Esophagus muscularis mucosa (tissue), 4 donors: ENCODE results near the gene POLR3B. TPM values are rescaled to one million over a fixed set of nuclear protein-coding genes. Genes with fewer than 3 reads are reported as not detected.

ENCODE experiments used
- DNase-seq: peaks from one replicate; pipeline ENCODE4 v3.0.0-alpha.2; 2017; ENCODE audit errors: extremely low spot score
- H3K27ac ChIP-seq, 4 donors: fragments of 200-600 bp; sonication (generic); replicated peaks in 1 of 4; 1 replicate in 3 of 4; 2 replicates in 1 of 4; pipeline ENCODE4 v1.5.1; 2016 to 2019; ENCODE audit warnings: mild to moderate bottlenecking in 1 of 4
- H3K27me3 ChIP-seq, 4 donors: fragments of 200-600 bp; sonication (generic); one replicate each; pipeline versions ENCODE4 v1.5.1 to v1.6.0; 2016 to 2019
- H3K36me3 ChIP-seq, 4 donors: fragments of 200-600 bp; sonication (generic); one replicate each; pipeline ENCODE4 v1.5.1; 2016 to 2019
- H3K4me1 ChIP-seq, 4 donors: fragments of 200-600 bp; sonication (generic); one replicate each; pipeline ENCODE4 v1.5.1; 2016 to 2019
- H3K4me3 ChIP-seq, 4 donors: fragments of 200-600 bp; sonication (generic); 1 replicate in 2 of 4; 2 replicates in 2 of 4; pipeline ENCODE4 v1.5.1; 2016 to 2019; ENCODE audit warnings: mild to moderate bottlenecking in 4 of 4, moderate library complexity in 1 of 4
- H3K9me3 ChIP-seq, 4 donors: fragments of 200-600 bp; sonication (generic); 1 replicate in 3 of 4; 2 replicates in 1 of 4; pipeline ENCODE4 v1.5.1; 2016 to 2019
- EP300 ChIP-seq: sonication (generic); formaldehyde crosslinking; IDR thresholded peaks from one replicate; pipeline ENCODE4 v1.6.1; 2017; ENCODE audit warnings: antibody characterized with exemption
- POLR2A ChIP-seq: fragments of 450-650 bp; IDR thresholded peaks from one replicate; pipeline ENCODE4 v1.6.1; 2017; ENCODE audit warnings: antibody characterized with exemption, moderate library complexity, mild to moderate bottlenecking, low read depth
- POLR2AphosphoS5 ChIP-seq, 2 donors: sonication (generic); formaldehyde crosslinking; IDR thresholded peaks; one replicate each; pipeline ENCODE4 v1.6.1; 2017; ENCODE audit warnings: antibody characterized with exemption in 2 of 2
- WGBS: methylation state at CpG from one replicate; pipeline ENCODE4 v1.1.5; 2018; 5-methylcytosine and 5-hydroxymethylcytosine counted together
- intact Hi-C: fragments of 100-400 bp; cut with DNase I; formaldehyde crosslinking; loops from one replicate; pipeline ENCODE4 v1.15.1; 2023
- total RNA-seq, 4 donors: library from RNA; depleted of rRNA; stranded (reverse); fragments of >200 nt; gene quantifications; one replicate each; pipeline versions ENCODE4 v1.1.0 to v1.2.1, GENCODE V29; 2016
- TF ChIP-seq, protein P1 (sequence below), 3 experiments: fragments of 200-600 bp in 2 of 3; fragments of 450-650 bp in 1 of 3; sonication (generic) in 2 of 3; IDR thresholded peaks; one replicate each; pipeline ENCODE4 v1.5.1; 2017 to 2019; ENCODE audit warnings: antibody characterized with exemption in 3 of 3, mild to moderate bottlenecking in 2 of 3, moderate library complexity in 1 of 3

The POLR3B gene
- total RNA-seq, 4 donors from 2014 or later, result 4.2 to 6.1 (median 5.3) TPM

DNA sequence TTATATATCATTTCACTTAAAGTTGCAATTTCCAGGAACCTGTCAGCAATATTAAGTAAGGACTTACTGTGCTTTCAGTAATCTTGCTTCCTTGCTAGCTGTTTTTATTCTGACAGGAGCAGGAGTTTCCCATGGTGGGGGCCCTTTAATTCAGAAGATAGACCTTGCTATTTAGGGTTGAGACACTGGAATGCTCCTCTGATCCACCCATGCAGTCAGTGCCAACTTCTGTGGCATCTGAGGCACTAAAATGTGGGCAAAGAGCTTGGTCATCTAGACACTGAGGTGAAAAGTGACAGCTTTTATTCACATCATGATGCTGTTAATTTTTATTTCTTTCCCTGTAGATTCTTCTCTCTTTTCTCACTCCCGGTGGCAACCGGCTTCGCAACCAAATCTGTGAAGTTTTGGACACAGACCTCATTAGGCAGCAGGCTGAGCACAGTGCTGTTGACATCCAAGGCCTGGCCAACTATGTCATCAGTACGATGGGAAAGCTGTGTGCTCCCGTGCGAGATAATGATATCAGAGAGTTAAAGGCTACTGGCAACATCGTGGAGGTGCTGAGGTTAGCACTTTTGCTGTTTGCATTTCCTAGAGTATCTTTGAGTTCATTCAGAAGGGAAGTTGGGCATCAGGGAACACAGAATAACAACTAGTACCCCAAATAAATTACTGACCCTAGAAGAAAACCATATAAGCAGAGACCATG, 36.3 kb upstream of the POLR3B start:
- no peaks in the 10 kb centered on the region for H3K9me3 ChIP-seq
- H3K27ac ChIP-seq, result no peak overlapping the region
- WGBS, result 81% methylated on average over 7 of the region's 7 CpGs
- peaks cover 47 to 99% (median 90%) of the 10 kb centered on the region in 4 donors for H3K36me3 ChIP-seq
- intact Hi-C loops, result no loop called here
- no peaks in the 10 kb centered on the region for H3K27me3 ChIP-seq
- no peak for DNase-seq
- no peak overlapping the region for H3K4me3 ChIP-seq
- peaks cover 0 to 16% (median 2%) of the 10 kb centered on the region in 4 donors for H3K4me1 ChIP-seq
- TF ChIP-seq POLR2AphosphoS5 (IDR thresholded peaks at IDR 0.05) (no peak), POLR2A (no peak), EP300 (no peak)
- TF ChIP-seq, protein P1, sequence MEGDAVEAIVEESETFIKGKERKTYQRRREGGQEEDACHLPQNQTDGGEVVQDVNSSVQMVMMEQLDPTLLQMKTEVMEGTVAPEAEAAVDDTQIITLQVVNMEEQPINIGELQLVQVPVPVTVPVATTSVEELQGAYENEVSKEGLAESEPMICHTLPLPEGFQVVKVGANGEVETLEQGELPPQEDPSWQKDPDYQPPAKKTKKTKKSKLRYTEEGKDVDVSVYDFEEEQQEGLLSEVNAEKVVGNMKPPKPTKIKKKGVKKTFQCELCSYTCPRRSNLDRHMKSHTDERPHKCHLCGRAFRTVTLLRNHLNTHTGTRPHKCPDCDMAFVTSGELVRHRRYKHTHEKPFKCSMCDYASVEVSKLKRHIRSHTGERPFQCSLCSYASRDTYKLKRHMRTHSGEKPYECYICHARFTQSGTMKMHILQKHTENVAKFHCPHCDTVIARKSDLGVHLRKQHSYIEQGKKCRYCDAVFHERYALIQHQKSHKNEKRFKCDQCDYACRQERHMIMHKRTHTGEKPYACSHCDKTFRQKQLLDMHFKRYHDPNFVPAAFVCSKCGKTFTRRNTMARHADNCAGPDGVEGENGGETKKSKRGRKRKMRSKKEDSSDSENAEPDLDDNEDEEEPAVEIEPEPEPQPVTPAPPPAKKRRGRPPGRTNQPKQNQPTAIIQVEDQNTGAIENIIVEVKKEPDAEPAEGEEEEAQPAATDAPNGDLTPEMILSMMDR (IDR thresholded peaks at IDR 0.05), result no peak

DNA sequence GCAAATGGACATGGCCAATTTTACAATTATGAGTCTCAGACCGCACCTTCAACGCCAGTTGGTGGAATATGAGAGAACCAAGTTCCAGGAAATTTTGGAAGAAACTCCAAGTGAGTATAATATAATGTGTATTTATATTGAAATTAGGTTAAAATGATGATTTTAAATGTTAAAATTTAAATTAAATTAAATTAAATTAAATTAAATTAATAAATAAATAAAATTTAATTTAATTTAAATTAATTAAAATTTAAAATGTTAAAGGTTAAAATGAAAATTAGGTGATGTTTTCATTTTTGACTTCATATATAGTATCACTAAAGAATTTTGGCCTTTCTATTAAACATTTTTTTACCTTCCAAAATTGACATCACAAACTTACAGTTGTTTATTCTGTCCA, 34.0 kb upstream of the POLR3B start:
- no peak for TF ChIP-seq POLR2A
- TF ChIP-seq, protein P1 (IDR thresholded peaks at IDR 0.05), result no peak
- no peak for TF ChIP-seq EP300
- no peak for TF ChIP-seq POLR2AphosphoS5 (IDR thresholded peaks at IDR 0.05)
- H3K36me3 ChIP-seq, result peaks cover 57 to 100% (median 89%) of the 10 kb centered on the region in 4 donors
- H3K4me1 ChIP-seq, result peaks cover 0 to 5% (median 0%) of the 10 kb centered on the region in 4 donors

DNA sequence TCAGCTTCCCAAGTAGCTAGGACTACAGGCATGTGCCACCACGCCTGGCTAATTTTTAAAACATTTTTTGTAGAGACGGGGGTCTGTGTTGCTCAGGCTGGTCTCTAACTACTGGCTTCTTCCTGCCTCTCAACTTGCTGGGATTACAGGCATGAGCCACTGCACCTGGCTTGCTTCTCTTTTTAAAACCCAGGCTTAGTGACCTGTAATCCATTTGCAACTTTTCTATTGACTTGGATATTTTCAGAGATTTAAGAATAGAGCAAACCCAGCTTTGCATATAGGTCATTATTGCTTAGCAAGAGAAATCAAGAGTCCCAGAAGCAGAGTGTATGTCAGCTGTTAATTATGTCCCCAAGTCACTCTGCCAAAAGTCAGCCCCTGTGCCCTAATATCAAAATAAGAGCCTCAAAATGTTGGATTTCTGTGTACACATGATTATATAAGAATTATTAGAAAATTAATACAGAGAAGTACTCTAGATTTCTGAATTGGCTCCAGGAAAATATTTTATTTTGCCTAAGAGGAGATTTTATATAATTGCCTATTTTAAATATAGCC, 30.2 kb upstream of the POLR3B start:
- no peak for DNase-seq
- H3K36me3 ChIP-seq, result peaks cover 41 to 97% (median 80%) of the 10 kb centered on the region in 4 donors
- H3K9me3 ChIP-seq, result no peaks in the 10 kb centered on the region
- peaks cover 0 to 4% (median 0%) of the 10 kb centered on the region in 4 donors for H3K4me1 ChIP-seq
- intact Hi-C loops, result no loop called here
- H3K4me3 ChIP-seq, result no peak overlapping the region
- no peak for TF ChIP-seq EP300
- TF ChIP-seq, protein P1 (IDR thresholded peaks at IDR 0.05), result no peak
- no peak for TF ChIP-seq POLR2AphosphoS5 (IDR thresholded peaks at IDR 0.05)
- no peak for TF ChIP-seq POLR2A
- H3K27ac ChIP-seq, result no peak overlapping the region
- 71% methylated on average over 2 of the region's 2 CpGs for WGBS
- H3K27me3 ChIP-seq, result no peaks in the 10 kb centered on the region

More for the DNA sequence above, 34.0 kb upstream of the POLR3B start:
- H3K4me3 ChIP-seq, result no peak overlapping the region
- intact Hi-C loops, result no loop called here
- no peak for DNase-seq
- H3K27ac ChIP-seq, result no peak overlapping the region
- H3K9me3 ChIP-seq, result no peaks in the 10 kb centered on the region
- WGBS, result 96% methylated on average over 2 of the region's 2 CpGs
- no peaks in the 10 kb centered on the region for H3K27me3 ChIP-seq

DNA sequence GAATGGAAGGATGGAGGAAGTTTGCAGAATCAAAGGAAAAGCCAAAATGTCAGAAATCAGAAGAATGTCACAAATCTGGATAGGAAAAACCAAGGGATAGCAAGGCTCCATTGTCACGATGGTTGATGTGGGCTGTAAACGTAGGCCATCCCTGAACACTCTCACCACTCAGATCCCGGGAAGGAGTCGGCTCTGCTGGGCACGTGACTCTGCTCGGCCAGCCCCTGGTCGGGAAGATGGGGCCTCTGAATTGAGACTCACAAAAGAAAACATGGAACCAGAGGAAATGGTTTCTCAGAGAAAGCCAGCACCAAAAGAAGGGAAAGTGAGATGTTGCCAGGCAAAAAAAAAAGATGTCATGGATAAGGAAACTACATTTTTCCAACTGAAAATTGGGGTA, 28.8 kb upstream of the POLR3B start:
- H3K36me3 ChIP-seq, result peaks cover 33 to 96% (median 72%) of the 10 kb centered on the region in 4 donors
- intact Hi-C loops, result no loop called here

More for the DNA sequence above, 28.8 kb upstream of the POLR3B start:
- peaks cover 0 to 4% (median 0%) of the 10 kb centered on the region in 4 donors for H3K4me1 ChIP-seq
- H3K27me3 ChIP-seq, result no peaks in the 10 kb centered on the region
- H3K27ac ChIP-seq, result no peak overlapping the region
- WGBS, result 96% methylated on average over 7 of the region's 7 CpGs
- TF ChIP-seq EP300 (no peak), POLR2AphosphoS5 (IDR thresholded peaks at IDR 0.05) (no peak), POLR2A (no peak)
- TF ChIP-seq, protein P1 (IDR thresholded peaks at IDR 0.05), result no peak
- no peak for DNase-seq
- no peaks in the 10 kb centered on the region for H3K9me3 ChIP-seq
- no peak overlapping the region for H3K4me3 ChIP-seq
